Endometrium (tissue), 2 donors: ENCODE data around the gene CSNK1D.

Experiments
- FAIRE-seq: peaks from 2 replicates; lab custom pipeline; 2012; peaks lifted over from hg19 to GRCh38; lab: Jason Lieb, UNC
- donor health status: control.
- donor health status: control.

Gene CSNK1D

GRCh38 chr17:82310877-82311276 lies 37.4 kb upstream of the CSNK1D start:
- no peak for FAIRE-seq

GRCh38 chr17:82309656-82310570 lies 36.4 kb upstream of the CSNK1D start:
- FAIRE-seq: no peak

- no peak for FAIRE-seq
Observed at GRCh38 chr17:82305727-82306300, 32.3 kb upstream of the CSNK1D start.

GRCh38 chr17:82304826-82305726 lies 31.6 kb upstream of the CSNK1D start:
- FAIRE-seq: no peak

- no peak for FAIRE-seq
Observed at GRCh38 chr17:82303944-82304808, 30.7 kb upstream of the CSNK1D start.

- no peak for FAIRE-seq
Observed at GRCh38 chr17:82302991-82303943, 29.8 kb upstream of the CSNK1D start.

GRCh38 chr17:82302568-82302963 lies 29.1 kb upstream of the CSNK1D start:
- FAIRE-seq: no peak

GRCh38 chr17:82301916-82302567 lies 28.5 kb upstream of the CSNK1D start:
- FAIRE-seq: no peak

GRCh38 chr17:82301300-82301915 lies 27.9 kb upstream of the CSNK1D start:
- FAIRE-seq: no peak

- FAIRE-seq: no peak
Observed at GRCh38 chr17:82300707-82301270, 27.3 kb upstream of the CSNK1D start.

GRCh38 chr17:82300228-82300627 lies 26.7 kb upstream of the CSNK1D start:
- FAIRE-seq: no peak

- no peak for FAIRE-seq
Observed at GRCh38 chr17:82299452-82299851, 26.0 kb upstream of the CSNK1D start.

GRCh38 chr17:82298538-82299421 lies 25.3 kb upstream of the CSNK1D start:
- FAIRE-seq: no peak

GRCh38 chr17:82297714-82298537 lies 24.4 kb upstream of the CSNK1D start:
- FAIRE-seq: no peak

GRCh38 chr17:82297280-82297713 lies 23.8 kb upstream of the CSNK1D start:
- FAIRE-seq: no peak

GRCh38 chr17:82296511-82297279 lies 23.2 kb upstream of the CSNK1D start:
- no peak for FAIRE-seq
